IPS DF 4.7 (cell line): ENCODE measurements around the gene EPB41L5.

Source experiments
- DNase-seq: peaks from one replicate; pipeline ENCODE4 v3.0.0-alpha.2; 2013; ENCODE audit warnings: low spot score; ENCODE audit errors: extremely low read depth

The EPB41L5 gene

GRCh38 chr2:120224735-120225548 lies 212.1 kb downstream of the EPB41L5 start:
- no peak for DNase-seq

GRCh38 chr2:120225549-120226065 lies 212.7 kb downstream of the EPB41L5 start:
- no peak for DNase-seq

- no peak for DNase-seq
Measured at GRCh38 chr2:120226316-120226715, 213.4 kb downstream of the EPB41L5 start.

GRCh38 chr2:120227111-120227991 lies 214.5 kb downstream of the EPB41L5 start:
- no peak for DNase-seq

GRCh38 chr2:120228503-120228902 lies 215.6 kb downstream of the EPB41L5 start:
- no peak for DNase-seq
